ENCODE results near the gene TGFBR2.

DNA sequence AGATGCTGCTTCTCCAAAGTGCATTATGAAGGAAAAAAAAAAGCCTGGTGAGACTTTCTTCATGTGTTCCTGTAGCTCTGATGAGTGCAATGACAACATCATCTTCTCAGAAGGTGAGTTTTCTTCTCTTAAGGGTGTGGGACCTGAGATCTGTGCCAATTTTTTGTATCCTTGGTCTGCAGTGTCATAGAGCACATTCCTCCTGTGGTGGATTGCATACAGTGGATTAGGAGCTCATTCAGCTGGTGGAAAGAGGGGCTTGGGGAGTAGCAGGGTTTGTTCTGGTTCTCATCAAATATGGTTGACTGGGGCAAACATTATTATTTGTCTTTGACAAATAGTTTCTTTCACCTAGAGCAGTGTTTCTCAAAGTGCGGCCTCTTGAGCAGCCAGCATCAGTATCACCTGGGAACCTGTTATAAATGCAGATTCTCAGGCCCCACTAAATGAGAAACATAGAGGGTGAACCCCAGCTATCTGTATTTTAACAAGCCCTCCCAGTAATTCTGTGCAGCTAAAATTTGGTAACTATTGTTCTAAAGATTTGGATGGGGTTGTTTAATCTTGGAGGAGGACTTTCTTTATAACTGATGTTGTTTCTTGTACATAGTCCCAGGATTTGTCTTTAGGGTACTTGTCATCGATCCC is 44.1 kb downstream of the TGFBR2 start:
- TF ChIP-seq, protein P1, sequence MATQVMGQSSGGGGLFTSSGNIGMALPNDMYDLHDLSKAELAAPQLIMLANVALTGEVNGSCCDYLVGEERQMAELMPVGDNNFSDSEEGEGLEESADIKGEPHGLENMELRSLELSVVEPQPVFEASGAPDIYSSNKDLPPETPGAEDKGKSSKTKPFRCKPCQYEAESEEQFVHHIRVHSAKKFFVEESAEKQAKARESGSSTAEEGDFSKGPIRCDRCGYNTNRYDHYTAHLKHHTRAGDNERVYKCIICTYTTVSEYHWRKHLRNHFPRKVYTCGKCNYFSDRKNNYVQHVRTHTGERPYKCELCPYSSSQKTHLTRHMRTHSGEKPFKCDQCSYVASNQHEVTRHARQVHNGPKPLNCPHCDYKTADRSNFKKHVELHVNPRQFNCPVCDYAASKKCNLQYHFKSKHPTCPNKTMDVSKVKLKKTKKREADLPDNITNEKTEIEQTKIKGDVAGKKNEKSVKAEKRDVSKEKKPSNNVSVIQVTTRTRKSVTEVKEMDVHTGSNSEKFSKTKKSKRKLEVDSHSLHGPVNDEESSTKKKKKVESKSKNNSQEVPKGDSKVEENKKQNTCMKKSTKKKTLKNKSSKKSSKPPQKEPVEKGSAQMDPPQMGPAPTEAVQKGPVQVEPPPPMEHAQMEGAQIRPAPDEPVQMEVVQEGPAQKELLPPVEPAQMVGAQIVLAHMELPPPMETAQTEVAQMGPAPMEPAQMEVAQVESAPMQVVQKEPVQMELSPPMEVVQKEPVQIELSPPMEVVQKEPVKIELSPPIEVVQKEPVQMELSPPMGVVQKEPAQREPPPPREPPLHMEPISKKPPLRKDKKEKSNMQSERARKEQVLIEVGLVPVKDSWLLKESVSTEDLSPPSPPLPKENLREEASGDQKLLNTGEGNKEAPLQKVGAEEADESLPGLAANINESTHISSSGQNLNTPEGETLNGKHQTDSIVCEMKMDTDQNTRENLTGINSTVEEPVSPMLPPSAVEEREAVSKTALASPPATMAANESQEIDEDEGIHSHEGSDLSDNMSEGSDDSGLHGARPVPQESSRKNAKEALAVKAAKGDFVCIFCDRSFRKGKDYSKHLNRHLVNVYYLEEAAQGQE (IDR thresholded peaks at IDR 0.05; ENCODE audit: insufficient read depth in 1 of 2, low read depth in 2 of 2, low read length in 2 of 2), result no peak
- TF ChIP-seq SIN3A (IDR thresholded peaks at IDR 0.05; ENCODE audit: borderline replicate concordance, insufficient read depth, low read length) (no peak), POLR2AphosphoS5 (IDR thresholded peaks at IDR 0.05; ENCODE audit: low read depth, low read length) (no peak), TAF1 (IDR thresholded peaks at IDR 0.05; ENCODE audit: borderline replicate concordance, insufficient read depth, low read length) (no peak), FOXP2 (optimal IDR thresholded peaks at IDR 0.05; ENCODE audit: borderline replicate concordance, extremely low read depth, extremely low read length, insufficient read depth) (no peak)

Data from PFSK-1 (cell line).